ENCODE results near the gene DARS2. TPM values are rescaled to one million over a fixed set of nuclear protein-coding genes. Genes with fewer than 3 reads are reported as not detected.

DARS2 gene
- total and polyA plus RNA-seq, 2 donors (not counting 1 experiment from before 2014, with no cell fraction given): 4.5 to 17.3 TPM

DNA sequence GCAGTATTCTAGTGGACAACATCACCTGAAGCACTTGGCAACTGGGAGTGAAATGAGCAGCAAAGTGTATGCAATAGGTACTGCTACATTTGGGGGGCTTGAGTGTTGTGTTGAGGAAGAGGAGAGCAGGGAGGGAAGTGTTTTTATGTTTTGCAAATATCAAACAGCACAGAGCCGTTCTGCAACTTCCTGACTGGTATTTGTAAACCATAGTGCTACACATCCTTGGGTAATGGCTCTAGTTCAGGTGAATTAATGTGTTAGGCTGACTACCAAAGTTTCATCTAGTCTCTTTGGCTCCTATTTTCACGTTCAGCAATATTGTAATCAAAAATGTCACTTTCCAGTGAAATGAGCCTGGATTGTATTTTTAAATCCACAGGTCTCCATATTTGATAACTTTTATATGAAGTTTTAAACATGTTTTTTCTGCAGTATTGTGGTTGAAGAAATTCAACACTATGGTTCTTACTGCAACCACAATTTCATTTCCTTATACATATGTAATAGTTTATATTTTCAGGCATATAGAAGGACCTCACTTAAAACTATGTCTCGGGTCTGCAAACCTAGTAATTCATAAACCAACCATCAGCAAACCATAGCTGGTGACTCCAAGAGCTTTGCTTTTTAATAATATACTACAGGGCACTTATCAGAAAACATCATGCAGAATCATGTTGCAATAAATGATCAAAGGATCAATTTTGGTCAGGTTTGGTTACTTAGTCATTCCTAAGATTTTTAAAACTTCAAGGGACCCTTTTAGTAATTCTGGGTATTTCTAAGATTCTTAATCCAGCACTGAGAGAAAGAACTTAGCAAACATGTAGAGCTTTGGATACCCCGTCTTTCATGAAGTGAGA, 62.5 kb downstream of the DARS2 start:
- intact Hi-C loops (cut with micrococcal nuclease): no loop called here
- ATAC-seq (ENCODE audit: low read depth): no peak
- Histone ChIP-seq H3K9me3 (ENCODE audit: control extremely low read depth in 1 of 3, control insufficient read depth in 2 of 3, insufficient read depth in 1 of 3, low read length in 2 of 3) (no peaks in the 10 kb centered on the region), H3K36me3 (replicated peaks in 1 of 2; ENCODE audit: control extremely low read depth in 1 of 2, control insufficient read depth in 1 of 2, extremely low read depth in 1 of 2, insufficient read depth in 2 of 2, low read length in 1 of 2) (peaks cover 2 to 27% of the 10 kb centered on the region in 2 experiments), H4K20me1 (ENCODE audit: control insufficient read depth, insufficient read depth, low read length, poor library complexity, severe bottlenecking) (peaks cover 6% of the 10 kb centered on the region), H3K27ac (ENCODE audit: low read length in 2 of 2) (no peak overlapping the region), H3K4me1 (ENCODE audit: control insufficient read depth in 2 of 2, insufficient read depth in 2 of 2, low read length in 2 of 2) (no peaks in the 10 kb centered on the region), H3K27me3 (replicated peaks in 1 of 4; ENCODE audit: control extremely low read depth in 1 of 4, control insufficient read depth in 3 of 4, insufficient read depth in 4 of 4, low read length in 3 of 4) (no peaks in the 10 kb centered on the region), H3K9ac (ENCODE audit: low read length) (no peak overlapping the region), H3K79me2 (ENCODE audit: control insufficient read depth, insufficient read depth, low read length) (peaks cover 30% of the 10 kb centered on the region), H3K4me3 (ENCODE audit: control extremely low read depth in 1 of 5, extremely low read depth in 1 of 5, insufficient read depth in 1 of 5, low read depth in 2 of 5, low read length in 4 of 5) (no peak overlapping the region), H2AFZ (ENCODE audit: insufficient read depth, low read depth, low read length, poor library complexity, severe bottlenecking) (no peak overlapping the region), H3K4me2 (replicated peaks; ENCODE audit: low read depth, low read length, poor library complexity, severe bottlenecking) (no peak overlapping the region)
- 100% methylated on average over 1 of the region's 4 CpGs for WGBS (ENCODE audit: insufficient coverage)
- DNase-seq: no peak
- H3K9me3 Mint-ChIP-seq (ENCODE audit: insufficient read depth): no peaks in the 10 kb centered on the region
- H3K27ac Mint-ChIP-seq: no peak overlapping the region
- no peak overlapping the region for H3K4me3 Mint-ChIP-seq
- CTCF ChIA-PET: interaction anchor here (0.6 kb wide), 1 partner anchor 212 kb away, joined by 3 read pairs; no protein-coding TSS in a partner anchor
- H3K4me1 Mint-ChIP-seq: no peaks in the 10 kb centered on the region
- TF ChIP-seq EZH2 (IDR thresholded peaks at IDR 0.05; ENCODE audit: borderline replicate concordance, insufficient read depth, low read depth, low read length, poor library complexity, severe bottlenecking): no peak
- TF ChIP-seq, protein P1, sequence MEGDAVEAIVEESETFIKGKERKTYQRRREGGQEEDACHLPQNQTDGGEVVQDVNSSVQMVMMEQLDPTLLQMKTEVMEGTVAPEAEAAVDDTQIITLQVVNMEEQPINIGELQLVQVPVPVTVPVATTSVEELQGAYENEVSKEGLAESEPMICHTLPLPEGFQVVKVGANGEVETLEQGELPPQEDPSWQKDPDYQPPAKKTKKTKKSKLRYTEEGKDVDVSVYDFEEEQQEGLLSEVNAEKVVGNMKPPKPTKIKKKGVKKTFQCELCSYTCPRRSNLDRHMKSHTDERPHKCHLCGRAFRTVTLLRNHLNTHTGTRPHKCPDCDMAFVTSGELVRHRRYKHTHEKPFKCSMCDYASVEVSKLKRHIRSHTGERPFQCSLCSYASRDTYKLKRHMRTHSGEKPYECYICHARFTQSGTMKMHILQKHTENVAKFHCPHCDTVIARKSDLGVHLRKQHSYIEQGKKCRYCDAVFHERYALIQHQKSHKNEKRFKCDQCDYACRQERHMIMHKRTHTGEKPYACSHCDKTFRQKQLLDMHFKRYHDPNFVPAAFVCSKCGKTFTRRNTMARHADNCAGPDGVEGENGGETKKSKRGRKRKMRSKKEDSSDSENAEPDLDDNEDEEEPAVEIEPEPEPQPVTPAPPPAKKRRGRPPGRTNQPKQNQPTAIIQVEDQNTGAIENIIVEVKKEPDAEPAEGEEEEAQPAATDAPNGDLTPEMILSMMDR (IDR thresholded peaks at IDR 0.05): no peak
- POLR2A ChIA-PET: interaction anchor here (0.6 kb wide), 1 partner anchor 19 kb away, joined by 4 read pairs; the partner anchor contains the start of genes GAS5 and ZBTB37
- no peaks in the 10 kb centered on the region for H3K27me3 Mint-ChIP-seq

DNA sequence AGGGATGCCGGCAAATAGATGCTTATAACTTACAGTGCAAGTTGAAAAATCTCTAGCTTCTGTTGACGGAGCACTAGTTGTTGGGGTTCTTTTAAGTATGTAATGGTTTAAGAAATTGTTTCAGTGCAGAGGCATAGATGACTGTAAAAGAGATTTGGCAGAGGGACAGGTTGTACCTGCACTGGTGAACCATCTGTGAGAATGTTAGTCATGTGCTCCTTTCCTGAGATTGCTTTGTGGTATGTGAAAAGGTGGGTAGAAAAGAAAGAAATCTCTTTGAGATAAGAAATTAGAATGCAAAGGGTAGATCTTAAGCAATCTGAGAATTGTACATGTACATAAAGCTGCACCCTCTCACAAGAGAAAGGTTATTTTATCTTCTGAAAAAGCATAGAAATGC, 63.2 kb downstream of the DARS2 start:
- 96% methylated on average over 2 of the region's 2 CpGs for WGBS (ENCODE audit: insufficient coverage)
- Histone ChIP-seq H2AFZ (ENCODE audit: insufficient read depth, low read depth, low read length, poor library complexity, severe bottlenecking) (no peak overlapping the region), H3K79me2 (ENCODE audit: control insufficient read depth, insufficient read depth, low read length) (peaks cover 31% of the 10 kb centered on the region), H3K4me1 (ENCODE audit: control insufficient read depth in 2 of 2, insufficient read depth in 2 of 2, low read length in 2 of 2) (no peaks in the 10 kb centered on the region), H3K36me3 (replicated peaks in 1 of 2; ENCODE audit: control extremely low read depth in 1 of 2, control insufficient read depth in 1 of 2, extremely low read depth in 1 of 2, insufficient read depth in 2 of 2, low read length in 1 of 2) (peaks cover 2 to 27% of the 10 kb centered on the region in 2 experiments), H3K9me3 (ENCODE audit: control extremely low read depth in 1 of 3, control insufficient read depth in 2 of 3, insufficient read depth in 1 of 3, low read length in 2 of 3) (no peaks in the 10 kb centered on the region), H3K9ac (ENCODE audit: low read length) (no peak overlapping the region), H4K20me1 (ENCODE audit: control insufficient read depth, insufficient read depth, low read length, poor library complexity, severe bottlenecking) (peaks cover 6% of the 10 kb centered on the region), H3K4me3 (ENCODE audit: control extremely low read depth in 1 of 5, extremely low read depth in 1 of 5, insufficient read depth in 1 of 5, low read depth in 2 of 5, low read length in 4 of 5) (no peak overlapping the region), H3K4me2 (replicated peaks; ENCODE audit: low read depth, low read length, poor library complexity, severe bottlenecking) (no peak overlapping the region), H3K27ac (ENCODE audit: low read length in 2 of 2) (no peak overlapping the region), H3K27me3 (replicated peaks in 1 of 4; ENCODE audit: control extremely low read depth in 1 of 4, control insufficient read depth in 3 of 4, insufficient read depth in 4 of 4, low read length in 3 of 4) (no peaks in the 10 kb centered on the region)
- no peak for TF ChIP-seq EZH2 (IDR thresholded peaks at IDR 0.05; ENCODE audit: borderline replicate concordance, insufficient read depth, low read depth, low read length, poor library complexity, severe bottlenecking)
- TF ChIP-seq, protein P1 (IDR thresholded peaks at IDR 0.05): no peak
- POLR2A ChIA-PET: no interaction called here
- no peaks in the 10 kb centered on the region for H3K9me3 Mint-ChIP-seq (ENCODE audit: insufficient read depth)
- H3K4me1 Mint-ChIP-seq: no peaks in the 10 kb centered on the region
- no peak overlapping the region for H3K4me3 Mint-ChIP-seq
- no peak for ATAC-seq (ENCODE audit: low read depth)
- intact Hi-C loops (cut with micrococcal nuclease): no loop called here
- CTCF ChIA-PET: interaction anchor here (0.6 kb wide), 1 partner anchor 212 kb away, joined by 3 read pairs; no protein-coding TSS in a partner anchor
- DNase-seq: no peak
- H3K27me3 Mint-ChIP-seq: no peaks in the 10 kb centered on the region
- no peak overlapping the region for H3K27ac Mint-ChIP-seq

Data from B cell (primary cell).